Endothelial cell of umbilical vein (primary cell): ENCODE data around the gene CAPN5. TPM values are rescaled to one million over a fixed set of nuclear protein-coding genes. Genes with fewer than 3 reads are reported as not detected.
"Not testable (repeated sequence)": the region's sequence is repeated elsewhere in the genome, so short reads cannot be mapped to it uniquely, and the experiment has no call there.

Source experiments
- BruUV-seq: library from RNA; stranded (reverse); fragments of 400-500 nt; replicated peaks from 2 replicates; lab custom pipeline; 2021; lab: Mats Ljungman, UMichigan
- CTCF ChIA-PET: fragments of 300-600, 350-600 bp; sonication (Branson Sonifier 250); formaldehyde crosslinking; loops from one replicate; lab custom pipeline; 2021; ENCODE audit warnings: antibody characterized with exemption, inconsistent platforms; lab: Charles Lee
- POLR2A ChIA-PET: fragments of 300-600, 350-600 bp; sonication (Branson Sonifier 250); formaldehyde crosslinking; loops from one replicate; lab custom pipeline; 2021; ENCODE audit warnings: antibody characterized with exemption, inconsistent platforms; lab: Charles Lee
- DNase-seq: peaks from one replicate; pipeline ENCODE4 v3.0.0-alpha.2; 2011; ENCODE audit warnings: low read depth, low spot score
- FAIRE-seq: peaks from 2 replicates; lab custom pipeline; 2011; peaks lifted over from hg19 to GRCh38; lab: Jason Lieb, UNC
- H2AFZ ChIP-seq: 2 replicates; pipeline ENCODE4 v1.6.0; 2012; ENCODE audit warnings: low read depth, low read length, control low read depth, inconsistent platforms
- H3K27ac ChIP-seq: 2 replicates; pipeline ENCODE4 v1.5.1; 2011; ENCODE audit warnings: low read depth, mild to moderate bottlenecking, control low read depth, low read length, moderate library complexity; ENCODE audit not compliant: insufficient read depth
- H3K27me3 ChIP-seq, 2 experiments: 2 replicates each; pipeline versions ENCODE4 v1.6.0 to v1.6.1; 2011; ENCODE audit warnings: low read length in 2 of 2, mixed read lengths in 1 of 2; ENCODE audit not compliant: control insufficient read depth in 2 of 2, insufficient read depth in 2 of 2
- H3K36me3 ChIP-seq, 2 experiments: 2 replicates in 1 of 2; 3 replicates in 1 of 2; pipeline ENCODE4 v1.5.1; 2011; ENCODE audit warnings: low read length in 2 of 2, mild to moderate bottlenecking in 1 of 2, moderate library complexity in 1 of 2; ENCODE audit not compliant: control insufficient read depth in 2 of 2, insufficient read depth in 2 of 2; ENCODE audit errors: extremely low read depth in 1 of 2
- H3K4me1 ChIP-seq: 3 replicates; pipeline ENCODE4 v1.5.1; 2011; ENCODE audit warnings: mild to moderate bottlenecking, low read length; ENCODE audit not compliant: control insufficient read depth, insufficient read depth; ENCODE audit errors: extremely low read depth
- H3K4me2 ChIP-seq: 2 replicates; pipeline ENCODE4 v1.6.1; 2011; ENCODE audit warnings: low read length, control low read depth, mixed read lengths; ENCODE audit not compliant: insufficient read depth
- H3K4me3 ChIP-seq, 3 experiments: fragments of 200-600 bp in 1 of 3; sonication (generic), shearing (Covaris generic) in 1 of 3; replicated peaks in 1 of 3; 2 replicates each; pipeline ENCODE4 v1.5.1; 2011 to 2016; ENCODE audit warnings: control low read depth in 3 of 3, low read length in 3 of 3, mild to moderate bottlenecking in 2 of 3, inconsistent platforms in 1 of 3, low read depth in 1 of 3, moderate library complexity in 1 of 3; ENCODE audit not compliant: insufficient read depth in 1 of 3
- H3K79me2 ChIP-seq: 2 replicates; pipeline ENCODE4 v1.6.0; 2012; ENCODE audit warnings: low read length, inconsistent platforms; ENCODE audit not compliant: control insufficient read depth, insufficient read depth
- H3K9ac ChIP-seq: replicated peaks from 2 replicates; pipeline ENCODE3; 2011; ENCODE audit warnings: low read length, control low read depth; ENCODE audit not compliant: insufficient read depth; ENCODE audit errors: extremely low read depth
- H3K9me1 ChIP-seq: replicated peaks from 3 replicates; pipeline ENCODE4 v1.6.0; 2011; ENCODE audit warnings: mild to moderate bottlenecking, low read length; ENCODE audit not compliant: control insufficient read depth, insufficient read depth; ENCODE audit errors: extremely low read depth
- H3K9me3 ChIP-seq: replicated peaks from 2 replicates; pipeline ENCODE4 v1.5.1; 2012; ENCODE audit warnings: low read length, inconsistent platforms; ENCODE audit not compliant: control insufficient read depth, insufficient read depth
- H4K20me1 ChIP-seq: replicated peaks from 2 replicates; pipeline ENCODE3; 2011; ENCODE audit warnings: mild to moderate bottlenecking, low read length; ENCODE audit not compliant: control insufficient read depth, insufficient read depth; ENCODE audit errors: extremely low read depth
- EZH2 ChIP-seq: IDR thresholded peaks from 2 replicates; pipeline ENCODE4 v1.6.1; 2012; ENCODE audit warnings: borderline replicate concordance, low read depth, mild to moderate bottlenecking, moderate library complexity, low read length, inconsistent platforms; ENCODE audit not compliant: severe bottlenecking
- FOS ChIP-seq: IDR thresholded peaks from 2 replicates; pipeline ENCODE4 v1.6.1; 2011; ENCODE audit warnings: mild to moderate bottlenecking, low read length, moderate library complexity, borderline replicate concordance; ENCODE audit not compliant: insufficient read depth
- GATA2 ChIP-seq: IDR thresholded peaks from 2 replicates; pipeline ENCODE4 v1.7.0; 2011; ENCODE audit warnings: low read depth, mild to moderate bottlenecking, moderate library complexity, mixed read lengths, low read length; ENCODE audit not compliant: insufficient read length, insufficient read depth
- JUN ChIP-seq: IDR thresholded peaks from 2 replicates; pipeline ENCODE4 v1.6.1; 2011; ENCODE audit warnings: borderline replicate concordance, low read depth; ENCODE audit not compliant: insufficient read length, insufficient read depth
- MYC ChIP-seq: IDR thresholded peaks from one replicate; pipeline ENCODE4 v1.6.1; 2011; ENCODE audit warnings: mild to moderate bottlenecking, low read depth, low read length
- POLR2A ChIP-seq: IDR thresholded peaks from 2 replicates; pipeline ENCODE4 v1.6.1; 2012; ENCODE audit warnings: low read depth, mild to moderate bottlenecking, control low read depth, low read length
- POLR2AphosphoS5 ChIP-seq: IDR thresholded peaks from 2 replicates; pipeline ENCODE4 v1.6.1; 2012; ENCODE audit warnings: low read depth, mild to moderate bottlenecking, control low read depth, low read length, moderate library complexity; ENCODE audit not compliant: insufficient read depth
- dilution Hi-C: fragments of 300-500 bp; cut with MboI; formaldehyde crosslinking; loops from one replicate; pipeline ENCODE4 v1.15.0; 2019; ENCODE audit warnings: low sequenced_read_pairs; ENCODE audit not compliant: extremely low pct_ligation_motif_present
- intact Hi-C: fragments of 100-400 bp; cut with micrococcal nuclease; formaldehyde crosslinking; loops from one replicate; pipeline ENCODE4 v1.10.0; 2022
- polyA plus RNA-seq, 4 experiments: library from polyadenylated mRNA; depleted of rRNA in 3 of 4; stranded (reverse) in 3 of 4; unstranded in 1 of 4; fragments of >200 nt; gene quantifications; 2 replicates each; pipeline versions ENCODE4 v1.2.1 to v1.2.3, GENCODE V29; 2011 to 2012; ENCODE audit warnings: missing spikeins in 1 of 4
- total RNA-seq: library from RNA; stranded (reverse); gene quantifications from 2 replicates; pipeline ENCODE4 v1.2.3, GENCODE V29; 2021
- TF ChIP-seq, protein P1 (sequence below): IDR thresholded peaks from 2 replicates; pipeline ENCODE4 v1.6.1; 2011; ENCODE audit not compliant: insufficient read depth, insufficient read length
- TF ChIP-seq, protein P2 (sequence below), 2 donors: IDR thresholded peaks; 1 replicate in 1 of 2; 2 replicates in 1 of 2; pipeline ENCODE4 v1.5.1; 2011; ENCODE audit warnings: low read length in 2 of 2, mild to moderate bottlenecking in 2 of 2, moderate library complexity in 2 of 2, control low read depth in 1 of 2, inconsistent platforms in 1 of 2, low read depth in 1 of 2; ENCODE audit not compliant: insufficient read depth in 1 of 2; ENCODE audit errors: extremely low read depth in 1 of 2

Gene CAPN5
- total and polyA plus RNA-seq, 2 donors (not counting 3 experiments of a cell fraction or from before 2014, with no cell fraction given), result 15.0 to 17.0 TPM

DNA sequence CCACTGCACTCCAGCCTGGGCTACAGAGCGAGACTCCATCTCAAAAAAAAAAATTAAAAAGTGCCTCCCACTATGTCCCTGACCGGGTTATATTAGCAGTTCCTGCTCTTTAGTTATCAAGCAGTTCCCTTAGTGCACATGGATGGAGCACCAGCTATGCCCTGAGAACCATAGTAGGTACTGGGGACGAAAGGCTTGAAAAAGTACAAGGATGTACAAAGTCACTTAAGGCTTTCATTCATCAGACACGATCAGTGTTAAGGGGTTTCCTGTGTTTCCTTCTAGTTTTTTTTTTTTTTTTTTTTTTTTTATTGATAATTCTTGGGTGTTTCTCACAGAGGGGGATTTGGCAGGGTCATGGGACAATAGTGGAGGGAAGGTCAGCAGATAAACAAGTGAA lies 30.4 kb downstream of the CAPN5 start:
- H3K27me3 ChIP-seq, H3K27ac ChIP-seq, H3K79me2 ChIP-seq, H4K20me1 ChIP-seq, H3K9ac ChIP-seq, H3K4me1 ChIP-seq, H3K9me3 ChIP-seq, FAIRE-seq, BruUV-seq, dilution Hi-C loops, POLR2A ChIA-PET, H2AFZ ChIP-seq, DNase-seq, H3K4me3 ChIP-seq, H3K9me1 ChIP-seq, H3K36me3 ChIP-seq, H3K4me2 ChIP-seq, intact Hi-C loops: not testable (repeated sequence)
- CTCF ChIA-PET, result interaction anchor here (1.8 to 2.8 kb wide), 2 partner anchors 34 to 49 kb away, joined by 7 to 15 read pairs; no protein-coding TSS in a partner anchor

DNA sequence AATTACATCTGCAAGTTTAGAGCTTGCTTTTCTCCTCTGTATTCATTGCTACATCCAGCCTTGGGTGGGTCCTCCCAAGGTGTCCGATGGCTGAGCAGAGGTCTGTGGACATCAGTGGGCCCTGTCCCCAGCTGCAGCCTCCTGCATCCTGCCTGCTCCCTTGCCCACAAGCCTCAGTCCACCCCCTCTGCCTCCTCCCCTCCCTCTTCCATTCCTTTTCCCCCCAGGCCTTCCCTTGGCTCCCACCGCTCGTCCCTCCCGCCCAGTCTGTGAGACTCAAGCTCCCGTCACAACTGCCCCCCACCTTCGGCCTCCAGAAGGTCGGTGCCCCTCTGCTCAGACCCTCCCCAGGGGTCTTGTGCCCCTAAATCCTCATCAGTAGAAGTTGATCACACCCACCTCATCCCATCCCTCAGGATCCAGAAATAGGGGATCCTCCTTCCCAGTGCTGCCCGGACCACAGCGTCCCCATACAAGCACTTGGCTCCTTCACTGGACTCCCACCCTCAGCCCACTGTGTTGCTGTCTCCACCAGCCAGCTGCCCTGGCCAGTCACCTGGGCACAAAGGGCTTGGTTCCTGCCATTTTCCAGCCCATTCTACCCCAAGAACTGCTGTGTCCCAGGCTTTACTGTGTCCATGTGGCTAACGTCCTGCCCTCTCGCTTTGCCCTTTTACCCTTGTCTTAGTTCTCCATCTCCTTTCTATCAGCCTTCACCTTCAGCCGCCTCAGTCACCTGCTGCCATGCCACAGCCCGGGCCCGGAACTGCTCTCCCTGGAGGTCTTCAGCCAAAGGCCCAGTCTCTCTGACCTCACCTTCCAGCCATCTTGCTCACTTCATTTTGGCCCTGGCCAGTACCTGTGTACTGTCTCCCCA lies 33.6 kb downstream of the CAPN5 start:
- BruUV-seq, result no TSS peak
- intact Hi-C loops (loop anchor here (1.0 kb wide), 2 partner anchors 8 to 53 kb away; no protein-coding TSS in a partner anchor), dilution Hi-C loops (no loop called here)
- FAIRE-seq, result no peak
- no peaks in the 10 kb centered on the region for H3K27me3 ChIP-seq
- no peak overlapping the region for H3K27ac ChIP-seq
- no peaks in the 10 kb centered on the region for H3K9me1 ChIP-seq
- no peak overlapping the region for H3K4me3 ChIP-seq
- H3K79me2 ChIP-seq, result no peaks in the 10 kb centered on the region
- DNase-seq, result no peak
- H3K9me3 ChIP-seq, result no peaks in the 10 kb centered on the region
- CTCF ChIA-PET, result interaction anchor here (0.9 to 9.1 kb wide), 11 partner anchors 9 to 86 kb away, joined by 3 to 89 read pairs (median 6); no protein-coding TSS in a partner anchor
- POLR2A ChIA-PET, result no interaction called here
- no peak overlapping the region for H2AFZ ChIP-seq
- no peaks in the 10 kb centered on the region for H4K20me1 ChIP-seq
- no peak overlapping the region for H3K9ac ChIP-seq
- H3K36me3 ChIP-seq, result peaks cover 0 to 3% of the 10 kb centered on the region in 2 experiments
- no peak for TF ChIP-seq POLR2A
- TF ChIP-seq EZH2, result no peak
- TF ChIP-seq MYC, result no peak
- TF ChIP-seq, protein P1, sequence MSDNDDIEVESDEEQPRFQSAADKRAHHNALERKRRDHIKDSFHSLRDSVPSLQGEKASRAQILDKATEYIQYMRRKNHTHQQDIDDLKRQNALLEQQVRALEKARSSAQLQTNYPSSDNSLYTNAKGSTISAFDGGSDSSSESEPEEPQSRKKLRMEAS, result no peak
- TF ChIP-seq, protein P2, sequence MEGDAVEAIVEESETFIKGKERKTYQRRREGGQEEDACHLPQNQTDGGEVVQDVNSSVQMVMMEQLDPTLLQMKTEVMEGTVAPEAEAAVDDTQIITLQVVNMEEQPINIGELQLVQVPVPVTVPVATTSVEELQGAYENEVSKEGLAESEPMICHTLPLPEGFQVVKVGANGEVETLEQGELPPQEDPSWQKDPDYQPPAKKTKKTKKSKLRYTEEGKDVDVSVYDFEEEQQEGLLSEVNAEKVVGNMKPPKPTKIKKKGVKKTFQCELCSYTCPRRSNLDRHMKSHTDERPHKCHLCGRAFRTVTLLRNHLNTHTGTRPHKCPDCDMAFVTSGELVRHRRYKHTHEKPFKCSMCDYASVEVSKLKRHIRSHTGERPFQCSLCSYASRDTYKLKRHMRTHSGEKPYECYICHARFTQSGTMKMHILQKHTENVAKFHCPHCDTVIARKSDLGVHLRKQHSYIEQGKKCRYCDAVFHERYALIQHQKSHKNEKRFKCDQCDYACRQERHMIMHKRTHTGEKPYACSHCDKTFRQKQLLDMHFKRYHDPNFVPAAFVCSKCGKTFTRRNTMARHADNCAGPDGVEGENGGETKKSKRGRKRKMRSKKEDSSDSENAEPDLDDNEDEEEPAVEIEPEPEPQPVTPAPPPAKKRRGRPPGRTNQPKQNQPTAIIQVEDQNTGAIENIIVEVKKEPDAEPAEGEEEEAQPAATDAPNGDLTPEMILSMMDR (IDR thresholded peaks at IDR 0.05; ENCODE audit: extremely low read depth in 1 of 2, insufficient read depth in 1 of 2, low read depth in 1 of 2, low read length in 2 of 2), result no peak
- no peak for TF ChIP-seq JUN
- no peak for TF ChIP-seq FOS
- no peak for TF ChIP-seq GATA2
- no peak for TF ChIP-seq POLR2AphosphoS5
- H3K4me2 ChIP-seq, result no peak overlapping the region
- H3K4me1 ChIP-seq, result no peaks in the 10 kb centered on the region
